H9 (cell line): ENCODE measurements around the gene MIB2. TPM values are rescaled to one million over a fixed set of nuclear protein-coding genes. Genes with fewer than 3 reads are reported as not detected.
A peak's percentile ranks its signal among the peaks of the same experiment; 100 is the strongest.

Experiments used
- DNase-seq: peaks from one replicate; pipeline ENCODE4 v3.0.0-alpha.2; 2017
- H2AFZ ChIP-seq: one replicate; pipeline ENCODE4 v1.6.1; 2013; ENCODE audit warnings: mild to moderate bottlenecking, low read length, control low read depth, moderate library complexity
- H2AK5ac ChIP-seq: 2 replicates; pipeline ENCODE4 v1.6.1; 2013; ENCODE audit warnings: low read length, control low read depth, mixed read lengths; ENCODE audit not compliant: insufficient read length
- H2BK120ac ChIP-seq: one replicate; pipeline ENCODE4 v1.6.1; 2013; ENCODE audit warnings: low read depth, mild to moderate bottlenecking, low read length, control low read depth, inconsistent platforms; ENCODE audit not compliant: poor library complexity, severe bottlenecking
- H2BK12ac ChIP-seq: 2 replicates; pipeline ENCODE4 v1.6.1; 2013; ENCODE audit warnings: low read length, control low read depth, mixed read lengths, low read depth; ENCODE audit not compliant: insufficient read length
- H2BK15ac ChIP-seq: 2 replicates; pipeline ENCODE4 v1.6.1; 2013; ENCODE audit warnings: low read depth, low read length, control low read depth
- H2BK20ac ChIP-seq: one replicate; pipeline ENCODE4 v1.6.1; 2013; ENCODE audit warnings: low read depth, mild to moderate bottlenecking, low read length, control low read depth, inconsistent platforms; ENCODE audit not compliant: poor library complexity, severe bottlenecking
- H2BK5ac ChIP-seq: 2 replicates; pipeline ENCODE4 v1.6.1; 2013; ENCODE audit warnings: low read length, control low read depth, mixed read lengths; ENCODE audit not compliant: insufficient read length
- H3K14ac ChIP-seq: 2 replicates; pipeline ENCODE4 v1.6.1; 2013; ENCODE audit warnings: low read length, control low read depth; ENCODE audit not compliant: insufficient read depth
- H3K18ac ChIP-seq: 2 replicates; pipeline ENCODE4 v1.6.1; 2013; ENCODE audit warnings: low read depth, mild to moderate bottlenecking, mixed read lengths, low read length, control low read depth; ENCODE audit not compliant: insufficient read length
- H3K23ac ChIP-seq: 2 replicates; pipeline ENCODE4 v1.6.1; 2013; ENCODE audit warnings: low read length, control low read depth, mixed read lengths, low read depth; ENCODE audit not compliant: insufficient read length
- H3K23me2 ChIP-seq: 2 replicates; pipeline ENCODE4 v1.6.1; 2013; ENCODE audit warnings: low read depth, mild to moderate bottlenecking, mixed read lengths, low read length, control low read depth; ENCODE audit not compliant: insufficient read length, poor library complexity, severe bottlenecking
- H3K27ac ChIP-seq: 2 replicates; pipeline ENCODE4 v1.5.1; 2013; ENCODE audit warnings: low read length, control low read depth, mixed read lengths, low read depth; ENCODE audit not compliant: insufficient read length
- H3K27me3 ChIP-seq: 2 replicates; pipeline ENCODE4 v1.6.1; 2013; ENCODE audit warnings: low read length, control low read depth, inconsistent platforms; ENCODE audit not compliant: insufficient read depth
- H3K4ac ChIP-seq: 2 replicates; pipeline ENCODE4 v1.6.1; 2013; ENCODE audit warnings: low read depth, mild to moderate bottlenecking, control low read depth, inconsistent platforms, low read length, moderate library complexity
- H3K4me1 ChIP-seq: 2 replicates; pipeline ENCODE4 v1.6.1; 2013; ENCODE audit warnings: low read length, control low read depth, inconsistent platforms; ENCODE audit not compliant: insufficient read depth
- H3K4me2 ChIP-seq: 2 replicates; pipeline ENCODE4 v1.6.1; 2013; ENCODE audit warnings: low read length, control low read depth, mixed read lengths; ENCODE audit not compliant: insufficient read length, insufficient read depth
- H3K56ac ChIP-seq: 2 replicates; pipeline ENCODE4 v1.6.1; 2013; ENCODE audit warnings: low read depth, mild to moderate bottlenecking, mixed read lengths, low read length, control low read depth; ENCODE audit not compliant: insufficient read length
- H3K79me1 ChIP-seq: 2 replicates; pipeline ENCODE4 v1.6.1; 2013; ENCODE audit warnings: low read depth, mild to moderate bottlenecking, moderate library complexity, low read length, control low read depth, inconsistent platforms; ENCODE audit not compliant: insufficient read depth, poor library complexity, severe bottlenecking
- H3K79me2 ChIP-seq: 2 replicates; pipeline ENCODE4 v1.6.1; 2013; ENCODE audit warnings: low read length, control low read depth, inconsistent platforms; ENCODE audit not compliant: insufficient read depth
- H3K9ac ChIP-seq: 2 replicates; pipeline ENCODE4 v1.6.1; 2013; ENCODE audit warnings: low read length, control low read depth, mixed read lengths; ENCODE audit not compliant: insufficient read length; ENCODE audit errors: extremely low read depth
- H3K9me3 ChIP-seq: one replicate; pipeline ENCODE4 v1.6.1; 2013; ENCODE audit warnings: low read depth, low read length, inconsistent platforms; ENCODE audit not compliant: control insufficient read depth
- H3T11ph ChIP-seq: one replicate; pipeline ENCODE4 v1.6.1; 2013; ENCODE audit warnings: mild to moderate bottlenecking, low read length, control low read depth, inconsistent platforms
- H4K20me1 ChIP-seq: one replicate; pipeline ENCODE4 v1.6.1; 2013; ENCODE audit not compliant: control insufficient read depth, insufficient read length, insufficient read depth
- H4K5ac ChIP-seq: 2 replicates; pipeline ENCODE4 v1.6.1; 2013; ENCODE audit warnings: low read depth, mild to moderate bottlenecking, mixed read lengths, low read length, control low read depth; ENCODE audit not compliant: insufficient read length
- H4K8ac ChIP-seq: replicated peaks from 2 replicates; pipeline ENCODE4 v1.6.1; 2013; ENCODE audit warnings: low read length, control low read depth, mixed read lengths, low read depth; ENCODE audit not compliant: insufficient read length
- H4K91ac ChIP-seq: 2 replicates; pipeline ENCODE4 v1.6.1; 2013; ENCODE audit warnings: low read depth, mild to moderate bottlenecking, moderate library complexity, mixed read lengths, low read length, control low read depth; ENCODE audit not compliant: insufficient read length
- H3K27ac Mint-ChIP-seq, 3 experiments: 2 replicates in 2 of 3; 3 replicates in 1 of 3; pipeline ENCODE4 v1.8.0; 2020 to 2021; ENCODE audit warnings: mixed read lengths in 3 of 3, mild to moderate bottlenecking in 1 of 3, moderate library complexity in 1 of 3
- H3K27me3 Mint-ChIP-seq: 2 replicates; pipeline ENCODE4 v1.8.0; 2021; ENCODE audit warnings: low read depth, mild to moderate bottlenecking, moderate library complexity, mixed read lengths
- H3K36me3 Mint-ChIP-seq, 3 experiments: 2 replicates in 2 of 3; 3 replicates in 1 of 3; pipeline ENCODE4 v1.8.0; 2020 to 2021; ENCODE audit warnings: low read depth in 3 of 3, mixed read lengths in 3 of 3; ENCODE audit not compliant: insufficient read depth in 1 of 3
- H3K4me1 Mint-ChIP-seq, 2 experiments: 2 replicates each; pipeline ENCODE4 v1.8.0; 2020; ENCODE audit warnings: mixed read lengths in 2 of 2
- H3K4me3 Mint-ChIP-seq, 2 experiments: 2 replicates in 1 of 2; 3 replicates in 1 of 2; pipeline ENCODE4 v1.8.0; 2020 to 2021; ENCODE audit warnings: mild to moderate bottlenecking in 2 of 2, mixed read lengths in 2 of 2, moderate library complexity in 1 of 2
- H3K9me3 Mint-ChIP-seq, 2 experiments: 2 replicates in 1 of 2; 3 replicates in 1 of 2; pipeline ENCODE4 v1.8.0; 2020; ENCODE audit warnings: mild to moderate bottlenecking in 2 of 2, mixed read lengths in 2 of 2, moderate library complexity in 1 of 2
- CTCF ChIP-seq: fragments of 200-600 bp; sonication (generic); conservative IDR thresholded peaks from 3 replicates; pipeline ENCODE4 v1.8.0; 2021; ENCODE audit warnings: antibody characterized with exemption, mild to moderate bottlenecking
- whole genome bisulfite sequencing: extraction: QIAGEN DNeasy Blood & Tissue Kit; methylation state at CpG from one replicate; pipeline ENCODE4 v1.1.7; 2013; ENCODE audit warnings: missing lambda C conversion rate, low lambda C conversion rate, mixed read lengths; ENCODE audit not compliant: insufficient read length; ENCODE audit errors: extremely low coverage; 5-methylcytosine and 5-hydroxymethylcytosine counted together
- total RNA-seq: library from RNA; stranded (reverse); gene quantifications from 2 replicates; pipeline ENCODE4 v1.2.1, GENCODE V29; 2021

MIB2 gene
- total RNA-seq, 1 experiment from 2014 or later, result 77.8 TPM

- H4K8ac ChIP-seq, result no peak overlapping the region
- no peak overlapping the region for H2BK20ac ChIP-seq
- H3K4me1 ChIP-seq, result no peaks in the 10 kb centered on the region
- no peak overlapping the region for H3K18ac ChIP-seq
- H4K91ac ChIP-seq, result no peak overlapping the region
- no peak for TF ChIP-seq CTCF
- H3K27me3 ChIP-seq, result no peaks in the 10 kb centered on the region; the same call in 1 of the 2 replicates
- H3K4ac ChIP-seq, result no peak overlapping the region
- no peak overlapping the region for H3K9ac ChIP-seq
- H3K56ac ChIP-seq, result no peak overlapping the region
- Mint-ChIP-seq H3K4me3 (peak overlapping the region; percentile 65 to 83), H3K4me1 (peaks cover 4 to 12% of the 10 kb centered on the region in 2 experiments), H3K27me3 (peaks cover 49% of the 10 kb centered on the region), H3K36me3 (no peaks in the 10 kb centered on the region), H3K9me3 (no peaks in the 10 kb centered on the region), H3K27ac (peak overlapping the region in 1 of 3 experiments; percentile 89; a peak in 1 of 7 replicates)
- H3K79me2 ChIP-seq, result no peaks in the 10 kb centered on the region
- H3K4me2 ChIP-seq, result no peak overlapping the region
- no peak overlapping the region for H3K14ac ChIP-seq
- no peaks in the 10 kb centered on the region for H3K79me1 ChIP-seq
- H3K27ac ChIP-seq, result no peak overlapping the region
- no peak for DNase-seq
- no peak overlapping the region for H2BK120ac ChIP-seq
- H3K23ac ChIP-seq, result no peak overlapping the region
- H3T11ph ChIP-seq, result no peak overlapping the region
- H4K5ac ChIP-seq, result no peak overlapping the region
- H2AFZ ChIP-seq, result no peak overlapping the region
- H3K23me2 ChIP-seq, result peaks cover 8% of the 10 kb centered on the region
- H2BK15ac ChIP-seq, result no peak overlapping the region
- no peaks in the 10 kb centered on the region for H3K9me3 ChIP-seq
- H2AK5ac ChIP-seq, result no peak overlapping the region
- no peak overlapping the region for H2BK5ac ChIP-seq
- no peaks in the 10 kb centered on the region for H4K20me1 ChIP-seq
- H2BK12ac ChIP-seq, result no peak overlapping the region
- WGBS, result no CpG with 5 or more reads among the region's 13 CpGs
These were observed 16.6 kb upstream of the MIB2 start for GRCh38 chr1:1598720-1599029.
